ENCODE measurements around the gene HBS1L.

- TF ChIP-seq ELF1 (IDR thresholded peaks at IDR 0.05; ENCODE audit: borderline replicate concordance, low read depth) (no peak), CTCF (IDR thresholded peaks at IDR 0.05 in 2 of 3, conservative IDR thresholded peaks at IDR 0.05 in 1 of 3; ENCODE audit: borderline replicate concordance in 1 of 3, insufficient read depth in 1 of 3, low read depth in 2 of 3, low read length in 2 of 3) (no peak), EZH2 (IDR thresholded peaks at IDR 0.05) (no peak), POLR2AphosphoS5 (IDR thresholded peaks at IDR 0.05; ENCODE audit: low read depth, low read length) (no peak), EZH2phosphoT487 (IDR thresholded peaks at IDR 0.05; ENCODE audit: borderline replicate concordance) (no peak), ZNF274 (IDR thresholded peaks at IDR 0.05; ENCODE audit: low read depth, low read length) (no peak), POLR2A (IDR thresholded peaks at IDR 0.05; ENCODE audit: borderline replicate concordance, extremely low read depth, insufficient read depth, insufficient read length) (no peak), REST (IDR thresholded peaks at IDR 0.05; ENCODE audit: low read depth) (no peak), MAX (IDR thresholded peaks at IDR 0.05) (no peak), CBX3 (IDR thresholded peaks at IDR 0.05; ENCODE audit: low read depth) (no peak), SP1 (IDR thresholded peaks at IDR 0.05; ENCODE audit: low read depth) (no peak), ZBTB33 (IDR thresholded peaks at IDR 0.05; ENCODE audit: extremely low read depth, insufficient replicate concordance, low read length) (no peak)
Measured at GRCh38 chr6:135064586-135064985, 10.0 kb upstream of the HBS1L start.
